BJ (cell line): ENCODE results near the gene KRT10. TPM values are rescaled to one million over a fixed set of nuclear protein-coding genes. Genes with fewer than 3 reads are reported as not detected.
"Not testable (repeated sequence)": the region's sequence is repeated elsewhere in the genome, so short reads cannot be mapped to it uniquely, and the experiment has no call there.

Source experiments
- CTCF ChIA-PET: fragments of 350-600 bp; formaldehyde crosslinking; extraction: SDS; loops from one replicate; lab custom pipeline; 2021; ENCODE audit warnings: antibody characterized with exemption, inconsistent platforms; lab: Yijun Ruan, JAX
- POLR2A ChIA-PET: fragments of 300-600 bp; sonication (Branson Sonifier 250); formaldehyde crosslinking; extraction: SDS; loops from one replicate; lab custom pipeline; 2021; ENCODE audit warnings: antibody characterized with exemption; lab: Charles Lee
- DNase-seq: peaks from one replicate; pipeline ENCODE4 v3.0.0-alpha.2; 2011; ENCODE audit warnings: low read depth
- H3K27me3 ChIP-seq: 2 replicates; pipeline ENCODE4 v1.6.0; 2011; ENCODE audit warnings: low read length; ENCODE audit not compliant: control insufficient read depth, insufficient read depth
- H3K36me3 ChIP-seq: 2 replicates; pipeline ENCODE4 v1.5.1; 2011; ENCODE audit warnings: low read length; ENCODE audit not compliant: control insufficient read depth, insufficient read depth
- H3K4me3 ChIP-seq: 2 replicates; pipeline ENCODE4 v1.5.1; 2011; ENCODE audit warnings: low read depth, mild to moderate bottlenecking, control low read depth, low read length
- CTCF ChIP-seq: IDR thresholded peaks from 2 replicates; pipeline ENCODE4 v1.5.1; 2011; ENCODE audit warnings: low read depth, mild to moderate bottlenecking, control low read depth, inconsistent platforms, low read length, moderate library complexity; ENCODE audit not compliant: insufficient read depth
- polyA plus RNA-seq: library from polyadenylated mRNA; depleted of rRNA; stranded (reverse); fragments of >200 nt; gene quantifications from 2 replicates; pipeline ENCODE4 v1.2.3, GENCODE V29; 2011

Gene KRT10
- polyA plus RNA-seq, 1 experiment = 6.4 TPM

- Histone ChIP-seq H3K4me3 (no peak overlapping the region), H3K36me3 (no peaks in the 10 kb centered on the region), H3K27me3 (no peaks in the 10 kb centered on the region)
- no peak for DNase-seq
- TF ChIP-seq CTCF = no peak
- POLR2A ChIA-PET = interaction anchor here (0.6 kb wide), 1 partner anchor 9 kb away, joined by 3 read pairs; no protein-coding TSS in a partner anchor
- CTCF ChIA-PET = interaction anchor here (1.1 to 2.6 kb wide), 2 partner anchors 684 to 783 kb away, joined by 5 to 8 read pairs; no protein-coding TSS in a partner anchor
Observed at GRCh38 chr17:40864661-40865390, 42.4 kb upstream of the KRT10 start.

- H3K4me3 ChIP-seq = no peak overlapping the region
- ChIA-PET CTCF (interaction anchor here (0.9 to 9.8 kb wide), 3 partner anchors 8 to 801 kb away, joined by 3 to 217 read pairs (median 8); no protein-coding TSS in a partner anchor), POLR2A (no interaction called here)
- DNase-seq = no peak
- no peaks in the 10 kb centered on the region for H3K27me3 ChIP-seq
- H3K36me3 ChIP-seq = no peaks in the 10 kb centered on the region
- TF ChIP-seq CTCF = no peak
Observed at GRCh38 chr17:40862985-40863733, 40.7 kb upstream of the KRT10 start.

GRCh38 chr17:40859536-40859935, 37.1 kb upstream of the KRT10 start:
- POLR2A ChIA-PET = no interaction called here
- no peak for DNase-seq

GRCh38 chr17:40858667-40859066, 36.3 kb upstream of the KRT10 start:
- POLR2A ChIA-PET, H3K36me3 ChIP-seq, H3K27me3 ChIP-seq, H3K4me3 ChIP-seq, DNase-seq: not testable (repeated sequence)
- CTCF ChIA-PET = interaction anchor here (1.0 to 9.8 kb wide), 7 partner anchors 45 to 805 kb away, joined by 3 to 217 read pairs (median 37); no protein-coding TSS in a partner anchor

More at GRCh38 chr17:40859536-40859935, 37.1 kb upstream of the KRT10 start:
- H3K36me3 ChIP-seq = no peaks in the 10 kb centered on the region
- CTCF ChIA-PET = interaction anchor here (0.6 to 9.8 kb wide), 5 partner anchors 44 to 804 kb away, joined by 3 to 217 read pairs (median 3); no protein-coding TSS in a partner anchor
- no peak for TF ChIP-seq CTCF
- no peak overlapping the region for H3K4me3 ChIP-seq
- H3K27me3 ChIP-seq = no peaks in the 10 kb centered on the region

GRCh38 chr17:40857535-40857934, 35.1 kb upstream of the KRT10 start:
- Histone ChIP-seq H3K36me3 (no peaks in the 10 kb centered on the region), H3K4me3 (no peak overlapping the region), H3K27me3 (no peaks in the 10 kb centered on the region)
- ChIA-PET CTCF (interaction anchor here (0.6 to 9.8 kb wide), 23 partner anchors 10 to 806 kb away, joined by 3 to 217 read pairs (median 5); partner anchors contain the start of genes KRT12 and KRT20), POLR2A (no interaction called here)
- TF ChIP-seq CTCF = no peak
- no peak for DNase-seq
